Stimulated activated CD4-positive, alpha-beta T cell treated with anti-CD3 and anti-CD28 coated beads, Interleukin-2, amount 100 ng/mL, for 24 hours (primary cell): Measurements from ENCODE around the gene RPL39L.
"Not testable (repeated sequence)": the region's sequence is repeated elsewhere in the genome, so short reads cannot be mapped to it uniquely, and the experiment has no call there.

Experiments
- DNase-seq, 2 donors: peaks; one replicate each; pipeline ENCODE4 v3.0.0-alpha.2; 2020

Gene RPL39L

GRCh38 chr3:187139126-187139894 lies at the start of gene RPL39L:
TSS of gene RPL39L (minus strand) at chr3:187139496. CDS start at chr3:187121300, 18,196 bp downstream.
- DNase-seq = peak; percentile 92 to 94

- DNase-seq = no peak
These were observed 49.6 kb upstream of the RPL39L start for GRCh38 chr3:187188931-187189330.

GRCh38 chr3:187186801-187187421 lies 47.6 kb upstream of the RPL39L start:
- DNase-seq = no peak

GRCh38 chr3:187186375-187186774 lies 47.1 kb upstream of the RPL39L start:
- DNase-seq = no peak

GRCh38 chr3:187185759-187186158 lies 46.5 kb upstream of the RPL39L start:
- DNase-seq = no peak

GRCh38 chr3:187183903-187184302 lies 44.6 kb upstream of the RPL39L start:
- no peak for DNase-seq

GRCh38 chr3:187183210-187183862 lies 44.0 kb upstream of the RPL39L start:
- no peak for DNase-seq

- no peak for DNase-seq
These were observed 42.3 kb upstream of the RPL39L start for GRCh38 chr3:187181454-187182170.

GRCh38 chr3:187172929-187173328 lies 33.6 kb upstream of the RPL39L start:
- DNase-seq = no peak

GRCh38 chr3:187170911-187171310 lies 31.6 kb upstream of the RPL39L start:
- DNase-seq = not testable (repeated sequence)

GRCh38 chr3:187169231-187169960 lies 30.1 kb upstream of the RPL39L start:
- DNase-seq = no peak

- DNase-seq = no peak
These were observed 28.5 kb upstream of the RPL39L start for GRCh38 chr3:187167777-187168176.

GRCh38 chr3:187166750-187167149 lies 27.5 kb upstream of the RPL39L start:
- no peak for DNase-seq

- DNase-seq = peak in 1 of 2 donors; percentile 35
These were observed 25.8 kb upstream of the RPL39L start for GRCh38 chr3:187165144-187165543.

- DNase-seq = no peak
These were observed 23.1 kb upstream of the RPL39L start for GRCh38 chr3:187162265-187162953.

- no peak for DNase-seq
These were observed 22.3 kb upstream of the RPL39L start for GRCh38 chr3:187161556-187161955.

- peak; percentile 76 for DNase-seq
These were observed 11.3 kb upstream of the RPL39L start for GRCh38 chr3:187150599-187150998.

GRCh38 chr3:187150186-187150585 lies 10.9 kb upstream of the RPL39L start:
- no peak for DNase-seq

- DNase-seq = no peak
These were observed 7.1 kb upstream of the RPL39L start for GRCh38 chr3:187146389-187146788.

- no peak for DNase-seq
These were observed 6.0 kb upstream of the RPL39L start for GRCh38 chr3:187145149-187145895.

- DNase-seq = no peak
These were observed 578 bp upstream of the RPL39L start for GRCh38 chr3:187139895-187140253.
